IMR-90 (cell line): Measurements from ENCODE around the gene HOXB8. TPM values are rescaled to one million over a fixed set of nuclear protein-coding genes. Genes with fewer than 3 reads are reported as not detected.
A peak's percentile ranks its signal among the peaks of the same experiment; 100 is the strongest.

Source experiments
- ATAC-seq: fragments of 200-7000 bp; cut with Tn5 transposase; 2 replicates; pipeline ENCODE4 v1.9.1; 2020; ENCODE audit warnings: low read depth, mild to moderate bottlenecking, moderate library complexity
- BruUV-seq: library from RNA; stranded (reverse); fragments of 400-500 nt; replicated peaks from 2 replicates; lab custom pipeline; 2021; lab: Mats Ljungman, UMichigan
- CTCF ChIA-PET: fragments of 300-600 bp; formaldehyde crosslinking; extraction: SDS; loops from one replicate; lab custom pipeline; 2021; ENCODE audit warnings: antibody characterized with exemption; lab: Yijun Ruan, JAX
- POLR2A ChIA-PET: fragments of 300-600 bp; sonication (Branson Sonifier 250); formaldehyde crosslinking; loops from one replicate; lab custom pipeline; 2022; ENCODE audit warnings: antibody characterized with exemption; ENCODE audit not compliant: unreplicated experiment; lab: Charles Lee
- DNase-seq: peaks from one replicate; pipeline ENCODE4 v3.0.0; 2013
- H2AFZ ChIP-seq: replicated peaks from 2 replicates; pipeline ENCODE3; 2013; ENCODE audit warnings: low read length, mild to moderate bottlenecking; ENCODE audit not compliant: poor library complexity
- H2AK5ac ChIP-seq: 2 replicates; pipeline ENCODE4 v1.6.1; 2013; ENCODE audit warnings: low read depth, low read length, inconsistent platforms
- H2AK9ac ChIP-seq: replicated peaks from 2 replicates; pipeline ENCODE3; 2013; ENCODE audit warnings: mild to moderate bottlenecking, low read depth, low read length, moderate library complexity; ENCODE audit not compliant: poor library complexity
- H2BK120ac ChIP-seq: 2 replicates; pipeline ENCODE4 v1.6.1; 2013; ENCODE audit warnings: low read depth, low read length, inconsistent platforms
- H2BK15ac ChIP-seq: 3 replicates; pipeline ENCODE4 v1.6.1; 2013; ENCODE audit warnings: low read depth, low read length, inconsistent platforms
- H2BK20ac ChIP-seq: 2 replicates; pipeline ENCODE4 v1.6.1; 2013; ENCODE audit warnings: low read depth, mild to moderate bottlenecking, inconsistent platforms, low read length, moderate library complexity
- H2BK5ac ChIP-seq: 2 replicates; pipeline ENCODE4 v1.6.1; 2013; ENCODE audit warnings: mild to moderate bottlenecking, low read depth, low read length, inconsistent platforms; ENCODE audit not compliant: poor library complexity, severe bottlenecking
- H3K14ac ChIP-seq: replicated peaks from 2 replicates; pipeline ENCODE4 v1.6.1; 2013; ENCODE audit warnings: low read depth, low read length, inconsistent platforms
- H3K18ac ChIP-seq: 2 replicates; pipeline ENCODE4 v1.6.1; 2013; ENCODE audit warnings: low read depth, low read length, control low read depth
- H3K23ac ChIP-seq: 2 replicates; pipeline ENCODE4 v1.6.1; 2013; ENCODE audit warnings: low read depth, low read length, inconsistent platforms
- H3K27ac ChIP-seq: 2 replicates; pipeline ENCODE4 v1.5.1; 2013; ENCODE audit warnings: mild to moderate bottlenecking, control low read depth, low read length; ENCODE audit not compliant: insufficient read depth
- H3K27me3 ChIP-seq: 2 replicates; pipeline ENCODE4 v1.6.1; 2013; ENCODE audit warnings: low read length; ENCODE audit not compliant: control insufficient read depth, insufficient read depth
- H3K36me3 ChIP-seq: 2 replicates; pipeline ENCODE4 v1.6.1; 2013; ENCODE audit warnings: low read length, mixed read lengths; ENCODE audit not compliant: control insufficient read depth, insufficient read depth
- H3K4ac ChIP-seq: 2 replicates; pipeline ENCODE4 v1.6.1; 2013; ENCODE audit warnings: low read depth, low read length, inconsistent platforms
- H3K4me1 ChIP-seq: 2 replicates; pipeline ENCODE4 v1.6.1; 2013; ENCODE audit warnings: low read length, mixed read lengths; ENCODE audit not compliant: control insufficient read depth, insufficient read depth
- H3K4me2 ChIP-seq: 2 replicates; pipeline ENCODE4 v1.6.1; 2013; ENCODE audit warnings: low read depth, mild to moderate bottlenecking, control low read depth, low read length, moderate library complexity
- H3K4me3 ChIP-seq: 2 replicates; pipeline ENCODE4 v1.5.1; 2013; ENCODE audit warnings: low read depth, mild to moderate bottlenecking, control low read depth, low read length, moderate library complexity; ENCODE audit not compliant: insufficient read depth
- H3K56ac ChIP-seq: 2 replicates; pipeline ENCODE4 v1.6.1; 2013; ENCODE audit warnings: low read length, inconsistent platforms; ENCODE audit not compliant: insufficient read depth; ENCODE audit errors: extremely low read depth
- H3K79me1 ChIP-seq, 2 experiments: 2 replicates each; pipeline ENCODE4 v1.6.1; 2013; ENCODE audit warnings: low read length in 2 of 2, inconsistent platforms in 1 of 2, low read depth in 1 of 2
- H3K9ac ChIP-seq: 2 replicates; pipeline ENCODE4 v1.6.1; 2013; ENCODE audit warnings: low read depth, low read length, control low read depth
- H3K9me1 ChIP-seq: 2 replicates; pipeline ENCODE4 v1.6.1; 2013; ENCODE audit warnings: low read length, inconsistent platforms; ENCODE audit not compliant: insufficient read depth
- H3K9me3 ChIP-seq: 2 replicates; pipeline ENCODE4 v1.6.1; 2013; ENCODE audit warnings: low read length; ENCODE audit not compliant: control insufficient read depth, insufficient read depth
- H4K20me1 ChIP-seq: 2 replicates; pipeline ENCODE4 v1.6.1; 2013; ENCODE audit warnings: low read length, inconsistent platforms; ENCODE audit not compliant: insufficient read depth
- H4K5ac ChIP-seq: 2 replicates; pipeline ENCODE4 v1.6.1; 2013; ENCODE audit warnings: mild to moderate bottlenecking, low read depth, low read length, control low read depth
- H4K8ac ChIP-seq, 2 experiments: 2 replicates each; pipeline ENCODE4 v1.6.1; 2013; ENCODE audit warnings: low read depth in 2 of 2, low read length in 2 of 2, control low read depth in 1 of 2, inconsistent platforms in 1 of 2
- H4K91ac ChIP-seq: 2 replicates; pipeline ENCODE4 v1.6.1; 2013; ENCODE audit warnings: low read depth, low read length, inconsistent platforms; ENCODE audit not compliant: insufficient read depth
- BHLHE40 ChIP-seq: fragments of 150-350 bp; IDR thresholded peaks from 2 replicates; pipeline ENCODE4 v1.6.1; 2016; ENCODE audit warnings: mild to moderate bottlenecking, low read depth, low read length
- CEBPB ChIP-seq: IDR thresholded peaks from 2 replicates; pipeline ENCODE4 v1.6.1; 2012; ENCODE audit warnings: low read depth, low read length, improper control_type of control experiment
- ELK1 ChIP-seq: fragments of 150-350 bp; IDR thresholded peaks from 2 replicates; pipeline ENCODE4 v1.6.1; 2016; ENCODE audit warnings: low read depth, mild to moderate bottlenecking, low read length, moderate library complexity, borderline replicate concordance
- FOS ChIP-seq: fragments of 150-350 bp; IDR thresholded peaks from 2 replicates; pipeline ENCODE4 v1.6.1; 2016; ENCODE audit warnings: low read depth, low read length
- MAFK ChIP-seq: IDR thresholded peaks from 2 replicates; pipeline ENCODE4 v1.6.1; 2012; ENCODE audit warnings: low read depth, low read length, improper control_type of control experiment
- MXI1 ChIP-seq: IDR thresholded peaks from 2 replicates; pipeline ENCODE4 v1.6.1; 2012; ENCODE audit warnings: low read depth, mild to moderate bottlenecking, low read length, moderate library complexity, borderline replicate concordance
- NFE2L2 ChIP-seq: fragments of 150-350 bp; IDR thresholded peaks from 2 replicates; pipeline ENCODE4 v1.6.1; 2016; ENCODE audit warnings: low read depth, mild to moderate bottlenecking, low read length
- POLR2A ChIP-seq: IDR thresholded peaks from 2 replicates; pipeline ENCODE4 v1.6.1; 2012; ENCODE audit warnings: mild to moderate bottlenecking, low read depth, low read length
- RAD21 ChIP-seq: IDR thresholded peaks from 2 replicates; pipeline ENCODE4 v1.6.1; 2012; ENCODE audit warnings: low read length, improper control_type of control experiment
- RCOR1 ChIP-seq: IDR thresholded peaks from 2 replicates; pipeline ENCODE4 v1.6.1; 2012; ENCODE audit warnings: mild to moderate bottlenecking, low read length, improper control_type of control experiment; ENCODE audit not compliant: insufficient replicate concordance
- RFX5 ChIP-seq: IDR thresholded peaks from 2 replicates; pipeline ENCODE4 v1.8.0; 2012; ENCODE audit warnings: low read depth, mild to moderate bottlenecking, low read length, moderate library complexity
- SMC3 ChIP-seq: fragments of 150-350 bp; IDR thresholded peaks from 2 replicates; pipeline ENCODE4 v1.6.1; 2016; ENCODE audit warnings: low read depth, mild to moderate bottlenecking, antibody characterized with exemption, low read length, moderate library complexity
- WGBS, 2 experiments: methylation state at CpG; one replicate each; pipeline versions ENCODE4 v1.1.5 to v1.1.7; 2013; ENCODE audit warnings: missing lambda C conversion rate in 2 of 2; ENCODE audit not compliant: insufficient read length in 1 of 2; ENCODE audit errors: extremely low coverage in 2 of 2; 5-methylcytosine and 5-hydroxymethylcytosine counted together
- dilution Hi-C: fragments of 300-500 bp; cut with HindIII; formaldehyde crosslinking; loops from one replicate; pipeline ENCODE4 v1.14.3; 2018; ENCODE audit warnings: low sequenced_read_pairs; ENCODE audit not compliant: unreplicated experiment
- in situ Hi-C: fragments of 300-500 bp; cut with MboI; formaldehyde crosslinking; loops from 3 replicates; pipeline ENCODE4 v1.14.3; 2019; ENCODE audit warnings: low sequenced_read_pairs, inconsistent platforms, mixed read lengths
- intact Hi-C: fragments of 100-400 bp; cut with micrococcal nuclease; formaldehyde crosslinking; loops from 2 replicates; pipeline ENCODE4 v1.10.0; 2022
- polyA plus RNA-seq, 3 experiments: library from polyadenylated mRNA; depleted of rRNA; stranded (reverse); fragments of >200 nt; gene quantifications; 2 replicates each; pipeline ENCODE4 v1.2.3, GENCODE V29; 2012; ENCODE audit warnings: low replicate concordance in 1 of 3
- total RNA-seq: library from RNA; depleted of rRNA; stranded (reverse); fragments of >200 nt; gene quantifications from 2 replicates; pipeline ENCODE4 v1.2.3, GENCODE V29; 2012
- TF ChIP-seq, protein P1 (sequence below): conservative IDR thresholded peaks from 2 replicates; pipeline ENCODE4 v1.5.1; 2012; ENCODE audit warnings: mild to moderate bottlenecking, low read depth, low read length, improper control_type of control experiment
- TF ChIP-seq, protein P2 (sequence below): fragments of 150-350 bp; IDR thresholded peaks from 2 replicates; pipeline ENCODE4 v1.6.1; 2017; ENCODE audit warnings: mild to moderate bottlenecking, antibody characterized with exemption, low read length, low read depth

Gene HOXB8
- total and polyA plus RNA-seq, 2 of the 4 experiments (the other 2 are of a cell fraction), result 0.54 to 5.3 TPM

- no peak overlapping the region for H3K4me3 ChIP-seq
- 3% methylated on average over 25 of the region's 43 CpGs; no CpG with 5 or more reads in 1 of the 2 experiments for WGBS, 2 experiments
- H2BK5ac ChIP-seq, result no peak overlapping the region
- POLR2A ChIA-PET, result no interaction called here
- dilution Hi-C loops, result no loop called here
- no peak for ATAC-seq
- no peaks in the 10 kb centered on the region for H3K36me3 ChIP-seq
- peak overlapping the region; percentile 33; the same call in 1 of the 2 replicates for H3K4me2 ChIP-seq
- H4K8ac ChIP-seq, result no peak overlapping the region
- intact Hi-C loops, result loop anchor here (1.0 to 2.0 kb wide), 6 partner anchors 281 to 591 kb away; no protein-coding TSS in a partner anchor
- no peak overlapping the region for H2AK9ac ChIP-seq
- H3K56ac ChIP-seq, result no peak overlapping the region
- no peak overlapping the region for H2BK120ac ChIP-seq
- H3K27ac ChIP-seq, result no peak overlapping the region
- BruUV-seq, result no TSS peak
- H3K18ac ChIP-seq, result no peak overlapping the region
- no peak overlapping the region for H3K4ac ChIP-seq
- H4K91ac ChIP-seq, result no peak overlapping the region
- H2AK5ac ChIP-seq, result no peak overlapping the region
- H3K9me1 ChIP-seq, result no peaks in the 10 kb centered on the region
- H3K9ac ChIP-seq, result no peak overlapping the region
- no peak overlapping the region for H2BK20ac ChIP-seq
- H3K79me1 ChIP-seq, result 0 out of 4 replicates have a peak, but pooled peaks cover 0 to under 1% of the 10 kb centered on the region in 2 experiments
- H4K20me1 ChIP-seq, result peaks cover 4% of the 10 kb centered on the region; the same call in 1 of the 2 replicates
- no peak overlapping the region for H4K5ac ChIP-seq
- no peak for DNase-seq
- no peak overlapping the region for H2BK15ac ChIP-seq
- no peaks in the 10 kb centered on the region; the same call in 1 of the 2 replicates for H3K4me1 ChIP-seq
- no peak overlapping the region for H3K14ac ChIP-seq
- peak overlapping the region; percentile 45; the same call in 1 of the 2 replicates for H3K23ac ChIP-seq
- H3K27me3 ChIP-seq, result peaks cover 72% of the 10 kb centered on the region
- H2AFZ ChIP-seq, result peak overlapping the region; percentile 38
- CTCF ChIA-PET, result interaction anchor here (0.6 to 1.5 kb wide), 7 partner anchors 9 to 592 kb away, joined by 3 to 4 read pairs (median 3); no protein-coding TSS in a partner anchor
- peaks cover 2% of the 10 kb centered on the region; the same call in 1 of the 2 replicates for H3K9me3 ChIP-seq
- in situ Hi-C loops, result no loop called here
- TF ChIP-seq MAFK, result no peak
- TF ChIP-seq RAD21, result no peak
- no peak for TF ChIP-seq RFX5
- no peak for TF ChIP-seq CEBPB
- no peak for TF ChIP-seq MXI1
- TF ChIP-seq ELK1, result no peak
- no peak for TF ChIP-seq BHLHE40
- TF ChIP-seq SMC3, result no peak
- TF ChIP-seq, protein P1, sequence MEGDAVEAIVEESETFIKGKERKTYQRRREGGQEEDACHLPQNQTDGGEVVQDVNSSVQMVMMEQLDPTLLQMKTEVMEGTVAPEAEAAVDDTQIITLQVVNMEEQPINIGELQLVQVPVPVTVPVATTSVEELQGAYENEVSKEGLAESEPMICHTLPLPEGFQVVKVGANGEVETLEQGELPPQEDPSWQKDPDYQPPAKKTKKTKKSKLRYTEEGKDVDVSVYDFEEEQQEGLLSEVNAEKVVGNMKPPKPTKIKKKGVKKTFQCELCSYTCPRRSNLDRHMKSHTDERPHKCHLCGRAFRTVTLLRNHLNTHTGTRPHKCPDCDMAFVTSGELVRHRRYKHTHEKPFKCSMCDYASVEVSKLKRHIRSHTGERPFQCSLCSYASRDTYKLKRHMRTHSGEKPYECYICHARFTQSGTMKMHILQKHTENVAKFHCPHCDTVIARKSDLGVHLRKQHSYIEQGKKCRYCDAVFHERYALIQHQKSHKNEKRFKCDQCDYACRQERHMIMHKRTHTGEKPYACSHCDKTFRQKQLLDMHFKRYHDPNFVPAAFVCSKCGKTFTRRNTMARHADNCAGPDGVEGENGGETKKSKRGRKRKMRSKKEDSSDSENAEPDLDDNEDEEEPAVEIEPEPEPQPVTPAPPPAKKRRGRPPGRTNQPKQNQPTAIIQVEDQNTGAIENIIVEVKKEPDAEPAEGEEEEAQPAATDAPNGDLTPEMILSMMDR, result no peak
- no peak for TF ChIP-seq NFE2L2
- TF ChIP-seq POLR2A, result no peak
- no peak for TF ChIP-seq RCOR1
- TF ChIP-seq, protein P2, sequence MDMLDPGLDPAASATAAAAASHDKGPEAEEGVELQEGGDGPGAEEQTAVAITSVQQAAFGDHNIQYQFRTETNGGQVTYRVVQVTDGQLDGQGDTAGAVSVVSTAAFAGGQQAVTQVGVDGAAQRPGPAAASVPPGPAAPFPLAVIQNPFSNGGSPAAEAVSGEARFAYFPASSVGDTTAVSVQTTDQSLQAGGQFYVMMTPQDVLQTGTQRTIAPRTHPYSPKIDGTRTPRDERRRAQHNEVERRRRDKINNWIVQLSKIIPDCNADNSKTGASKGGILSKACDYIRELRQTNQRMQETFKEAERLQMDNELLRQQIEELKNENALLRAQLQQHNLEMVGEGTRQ, result no peak
- TF ChIP-seq FOS, result no peak
These were observed 2.6 kb upstream of the HOXB8 start for GRCh38 chr17:48617471-48618255.
